Right lobe of liver (tissue), 6 donors: ENCODE data around the gene FEN1. TPM values are rescaled to one million over a fixed set of nuclear protein-coding genes. Genes with fewer than 3 reads are reported as not detected.

Source experiments
- ATAC-seq, 4 donors: fragments of 200-7000 bp; cut with Tn5 transposase; one replicate each; pipeline ENCODE4 v1.9.1; 2020; ENCODE audit warnings: mild to moderate bottlenecking in 4 of 4, moderate library complexity in 4 of 4
- DNase-seq, 3 donors: peaks; one replicate each; pipeline ENCODE4 v3.0.0-alpha.2; 2020
- H3K27ac ChIP-seq, 3 donors: fragments of 200-600 bp; one replicate each; pipeline ENCODE4 v1.8.0; 2022
- H3K27me3 ChIP-seq, 2 donors: fragments of 200-600 bp; one replicate each; pipeline ENCODE4 v1.8.0; 2022
- H3K36me3 ChIP-seq, 4 donors: fragments of 200-600 bp; sonication (generic) in 1 of 4; one replicate each; pipeline versions ENCODE4 v1.5.1 to v1.8.0; 2017 to 2022; ENCODE audit warnings: control low read depth in 1 of 4
- H3K4me1 ChIP-seq, 4 donors: fragments of 200-600 bp; sonication (generic) in 1 of 4; one replicate each; pipeline versions ENCODE4 v1.5.1 to v1.8.0; 2017 to 2022; ENCODE audit warnings: control low read depth in 1 of 4
- H3K4me3 ChIP-seq, 3 donors: fragments of 200-600 bp; one replicate each; pipeline ENCODE4 v1.8.0; 2022
- H3K9me3 ChIP-seq, 4 donors: fragments of 200-600 bp; sonication (generic) in 1 of 4; one replicate each; pipeline versions ENCODE4 v1.5.1 to v1.8.0; 2017 to 2022; ENCODE audit warnings: control low read depth in 1 of 4
- POLR2A ChIP-seq: fragments of 450-650 bp; IDR thresholded peaks from one replicate; pipeline ENCODE4 v1.6.1; 2017; ENCODE audit warnings: antibody characterized with exemption, mild to moderate bottlenecking
- WGBS: methylation state at CpG from one replicate; pipeline ENCODE4 v1.1.6; 2018; ENCODE audit warnings: low coverage, low lambda C conversion rate; ENCODE audit not compliant: insufficient coverage; ENCODE audit errors: missing lambda C conversion rate; 5-methylcytosine and 5-hydroxymethylcytosine counted together
- intact Hi-C, 2 donors: fragments of 100-400 bp; cut with DNase I; formaldehyde crosslinking; loops; one replicate each; pipeline versions ENCODE4 v1.11.2 to v1.14.1; 2022
- total RNA-seq, 6 experiments: library from RNA; depleted of rRNA in 2 of 6; stranded (reverse); fragments of >200 nt in 2 of 6; fragmentation: NEBNext Ultra II Directional in 3 of 6; extraction: Animal tissue kit (Norgen Biotek cat#: 25700) in 3 of 6; gene quantifications; one replicate each; pipeline versions ENCODE4 v1.1.0 to v1.2.4, GENCODE V29; 2016 to 2023
- TF ChIP-seq, protein P1 (sequence below), 4 donors: fragments of 200-600 bp in 3 of 4; fragments of 450-650 bp in 1 of 4; IDR thresholded peaks; one replicate each; pipeline versions ENCODE4 v1.5.1 to v1.8.0; 2016 to 2022; ENCODE audit warnings: antibody characterized with exemption in 4 of 4, mild to moderate bottlenecking in 2 of 4
- donor health status: DM: no; HTN: yes; CAD: no.
- donor health status: DM: no; HTN: no; CAD: no.
- donor health status: DM: no; HTN: no; CAD: no.
- donor health status: DM: no; HTN: yes; CAD: no.
- donor health status: DM: no; HTN: yes; CAD: no.

Gene FEN1
- total RNA-seq, 6 experiments from 2014 or later: 4.0 to 13.3 (median 5.4) TPM

DNA sequence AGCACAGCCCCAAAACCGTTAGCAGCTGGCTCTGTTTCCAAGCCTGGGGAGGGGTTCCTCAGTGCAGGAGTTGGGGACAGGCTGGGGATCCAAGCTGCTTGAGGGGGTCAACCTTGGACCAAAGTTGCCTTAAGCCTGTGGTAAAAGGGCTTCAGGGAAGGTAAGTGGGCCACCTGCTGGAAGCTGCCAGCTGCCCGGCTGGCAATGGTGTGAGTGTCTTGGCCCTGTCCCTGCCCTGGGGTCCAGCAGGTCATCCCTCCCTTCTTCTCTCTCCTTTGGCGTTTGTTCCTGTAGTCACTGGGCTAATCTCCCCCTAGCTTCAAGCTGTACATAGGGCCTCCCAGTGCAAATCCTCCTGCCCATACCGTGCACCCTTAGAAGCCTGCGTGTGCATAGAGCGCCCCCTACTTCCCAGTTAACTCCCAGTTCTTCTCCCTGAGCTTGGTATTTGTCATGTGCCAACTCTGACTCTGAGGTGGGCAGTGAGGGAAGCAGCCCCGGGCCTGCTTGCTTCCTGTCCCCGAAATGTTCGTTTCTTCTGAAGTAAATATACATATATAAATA lies 4.7 kb upstream of the FEN1 start:
- intact Hi-C loops: no loop called here
- Histone ChIP-seq H3K4me1 (peaks cover 0 to 9% (median under 1%) of the 10 kb centered on the region in 4 donors), H3K36me3 (peaks cover 0 to 43% (median 15%) of the 10 kb centered on the region in 4 donors), H3K27me3 (no peaks in the 10 kb centered on the region), H3K9me3 (no peaks in the 10 kb centered on the region), H3K4me3 (no peak overlapping the region), H3K27ac (no peak overlapping the region)
- ATAC-seq (no peak), DNase-seq (no peak)
- TF ChIP-seq POLR2A: no peak
- TF ChIP-seq, protein P1, sequence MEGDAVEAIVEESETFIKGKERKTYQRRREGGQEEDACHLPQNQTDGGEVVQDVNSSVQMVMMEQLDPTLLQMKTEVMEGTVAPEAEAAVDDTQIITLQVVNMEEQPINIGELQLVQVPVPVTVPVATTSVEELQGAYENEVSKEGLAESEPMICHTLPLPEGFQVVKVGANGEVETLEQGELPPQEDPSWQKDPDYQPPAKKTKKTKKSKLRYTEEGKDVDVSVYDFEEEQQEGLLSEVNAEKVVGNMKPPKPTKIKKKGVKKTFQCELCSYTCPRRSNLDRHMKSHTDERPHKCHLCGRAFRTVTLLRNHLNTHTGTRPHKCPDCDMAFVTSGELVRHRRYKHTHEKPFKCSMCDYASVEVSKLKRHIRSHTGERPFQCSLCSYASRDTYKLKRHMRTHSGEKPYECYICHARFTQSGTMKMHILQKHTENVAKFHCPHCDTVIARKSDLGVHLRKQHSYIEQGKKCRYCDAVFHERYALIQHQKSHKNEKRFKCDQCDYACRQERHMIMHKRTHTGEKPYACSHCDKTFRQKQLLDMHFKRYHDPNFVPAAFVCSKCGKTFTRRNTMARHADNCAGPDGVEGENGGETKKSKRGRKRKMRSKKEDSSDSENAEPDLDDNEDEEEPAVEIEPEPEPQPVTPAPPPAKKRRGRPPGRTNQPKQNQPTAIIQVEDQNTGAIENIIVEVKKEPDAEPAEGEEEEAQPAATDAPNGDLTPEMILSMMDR (IDR thresholded peaks at IDR 0.05): peak; percentile 36 to 48 (median 44)
- WGBS: 43% methylated on average over 5 of the region's 9 CpGs

DNA sequence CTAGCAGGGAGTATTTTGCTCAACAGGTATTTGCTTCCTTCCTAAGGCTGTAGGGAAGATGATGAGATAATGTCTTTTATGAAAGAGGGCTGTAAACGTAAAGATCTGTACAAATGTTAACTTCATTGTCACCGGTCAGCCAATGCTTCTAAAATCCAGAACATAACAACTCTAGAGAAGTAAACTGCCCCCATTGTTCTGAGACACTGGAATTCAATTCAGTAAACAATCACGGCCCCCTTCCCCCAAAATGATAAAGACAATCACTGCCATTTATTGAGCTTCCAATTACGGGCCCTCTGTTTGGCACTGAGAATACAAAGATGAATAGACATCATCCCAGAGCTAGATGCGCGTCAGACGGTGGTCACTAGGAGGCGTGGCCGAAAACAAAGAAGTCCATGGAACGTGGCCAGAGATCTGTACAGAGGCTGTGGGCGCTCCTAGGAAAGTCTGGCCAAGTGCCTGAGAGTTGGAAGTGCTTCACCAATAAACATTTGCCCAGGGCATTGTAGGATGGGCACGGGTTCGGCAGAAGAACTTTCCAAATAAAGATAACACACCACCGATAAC lies 888 bp upstream of the FEN1 start:
- Histone ChIP-seq H3K27me3 (no peaks in the 10 kb centered on the region), H3K4me3 (peak overlapping the region; percentile 67 to 97 (median 76)), H3K36me3 (peaks cover 0 to 31% (median 15%) of the 10 kb centered on the region in 4 donors), H3K4me1 (peaks cover 0 to 13% (median 3%) of the 10 kb centered on the region in 4 donors), H3K9me3 (no peaks in the 10 kb centered on the region), H3K27ac (peak overlapping the region; percentile 97 to 98 (median 98))
- intact Hi-C loops: loop anchor here (10.0 kb wide), 2 partner anchors 153 to 283 kb away; no protein-coding TSS in a partner anchor
- peak in 1 of 3 donors; percentile 51 for DNase-seq
- 3% methylated on average over 13 of the region's 14 CpGs for WGBS
- no peak for TF ChIP-seq POLR2A
- TF ChIP-seq, protein P1 (IDR thresholded peaks at IDR 0.05): peak in 1 of 4 donors; percentile 2
- peak; percentile 27 to 62 (median 40) for ATAC-seq

DNA sequence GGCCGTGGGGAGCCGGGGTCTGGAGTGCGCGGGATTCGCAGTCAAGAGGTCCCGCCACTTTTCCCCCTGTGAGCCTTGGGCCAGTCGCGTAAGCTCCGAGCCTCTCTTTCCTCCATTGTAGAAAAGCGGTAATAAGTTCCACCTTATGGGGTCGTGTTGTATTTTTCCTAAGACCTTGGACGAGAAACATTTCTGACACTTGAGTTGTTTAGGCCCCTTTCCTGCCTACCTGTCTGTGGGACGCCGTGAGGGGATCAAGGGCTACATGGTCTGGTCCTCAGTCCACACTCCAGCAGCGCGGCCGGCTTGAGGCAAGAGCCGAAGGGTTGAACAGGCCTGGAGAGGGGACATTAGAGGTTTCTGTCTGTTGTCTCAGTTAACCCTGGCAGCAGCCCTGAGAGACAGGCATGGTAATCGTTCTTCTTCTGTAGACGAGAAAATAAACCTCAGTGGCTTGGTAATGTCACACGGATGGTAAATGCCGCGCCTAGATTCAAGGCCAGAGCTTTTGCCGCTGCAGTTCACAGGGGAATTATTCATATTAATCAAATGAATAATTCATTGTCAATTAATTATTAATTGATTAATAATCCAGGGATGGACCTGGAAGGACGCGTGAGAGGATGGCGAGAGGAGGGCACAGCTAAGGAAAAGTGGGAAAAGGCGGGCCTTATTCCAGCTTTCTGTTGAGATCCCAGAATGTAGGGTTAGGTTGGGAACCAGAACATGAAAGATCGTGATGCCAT lies 545 bp downstream of the FEN1 start:
- DNase-seq: no peak

DNA sequence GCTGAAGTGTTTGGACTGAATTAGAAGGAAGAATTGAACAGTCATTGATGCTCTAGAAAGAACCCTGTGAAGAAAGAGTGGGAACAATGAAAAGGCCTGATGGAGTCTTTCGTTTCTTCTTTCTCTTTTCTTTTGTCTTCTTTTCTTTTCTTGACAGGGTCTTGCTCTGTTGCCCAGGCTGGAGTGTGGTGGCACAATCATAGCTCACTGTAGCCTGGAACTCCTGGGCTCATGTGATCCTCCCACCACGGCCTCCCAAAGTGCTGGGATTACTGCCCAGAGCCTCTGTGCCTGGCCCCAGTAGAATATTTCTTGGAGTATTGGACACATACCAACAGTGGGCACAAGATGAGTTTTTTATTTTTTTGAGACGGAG lies 1.1 kb downstream of the FEN1 start:
- H3K4me3 ChIP-seq: no peak overlapping the region
- intact Hi-C loops: loop anchor here (10.0 kb wide), 2 partner anchors 151 to 281 kb away; no protein-coding TSS in a partner anchor
- WGBS: 46% methylated on average over 3 of the region's 3 CpGs

More for the DNA sequence above, 545 bp downstream of the FEN1 start:
- H3K27ac ChIP-seq: peak overlapping the region; percentile 97 to 98 (median 98)
- peak overlapping the region; percentile 67 to 97 (median 76) for H3K4me3 ChIP-seq
- no peaks in the 10 kb centered on the region for H3K27me3 ChIP-seq
- H3K9me3 ChIP-seq: no peaks in the 10 kb centered on the region
- no peak for TF ChIP-seq POLR2A
- TF ChIP-seq, protein P1 (IDR thresholded peaks at IDR 0.05): no peak
- peaks cover 0 to 18% (median 10%) of the 10 kb centered on the region in 4 donors for H3K36me3 ChIP-seq
- peaks cover 0 to 20% (median 3%) of the 10 kb centered on the region in 4 donors for H3K4me1 ChIP-seq
- intact Hi-C loops: loop anchor here (10.0 kb wide), 2 partner anchors 152 to 282 kb away; no protein-coding TSS in a partner anchor
- ATAC-seq: no peak
- WGBS: 3% methylated on average over 23 of the region's 29 CpGs

More for the DNA sequence above, 1.1 kb downstream of the FEN1 start:
- Histone ChIP-seq H3K27me3 (no peaks in the 10 kb centered on the region), H3K36me3 (peaks cover 0 to 13% (median 7%) of the 10 kb centered on the region in 4 donors), H3K4me1 (peaks cover 0 to 20% (median 3%) of the 10 kb centered on the region in 4 donors), H3K27ac (no peak overlapping the region), H3K9me3 (no peaks in the 10 kb centered on the region)
- ATAC-seq (no peak), DNase-seq (no peak)
- TF ChIP-seq, protein P1 (IDR thresholded peaks at IDR 0.05): no peak
